Urinary bladder (tissue), 4 donors: ENCODE measurements around the gene CARTPT. TPM values are rescaled to one million over a fixed set of nuclear protein-coding genes. Genes with fewer than 3 reads are reported as not detected.

Experiments used
- DNase-seq: peaks from one replicate; pipeline ENCODE4 v3.0.0-alpha.2; 2015; ENCODE audit errors: extremely low spot score
- H3K27ac ChIP-seq: one replicate; pipeline ENCODE4 v1.5.1; 2013; ENCODE audit warnings: low read depth, mild to moderate bottlenecking, moderate library complexity
- H3K36me3 ChIP-seq: one replicate; pipeline ENCODE4 v1.6.1; 2013; ENCODE audit warnings: mild to moderate bottlenecking, moderate library complexity; ENCODE audit not compliant: insufficient read depth
- H3K4me1 ChIP-seq: one replicate; pipeline ENCODE4 v1.6.1; 2013; ENCODE audit warnings: mild to moderate bottlenecking, moderate library complexity; ENCODE audit not compliant: insufficient read depth
- H3K4me3 ChIP-seq: one replicate; pipeline ENCODE4 v1.5.1; 2013; ENCODE audit warnings: low read depth, low read length
- WGBS: extraction: QIAGEN DNeasy Blood & Tissue Kit; methylation state at CpG from one replicate; pipeline ENCODE4 v1.1.7; 2013; 5-methylcytosine and 5-hydroxymethylcytosine counted together
- polyA plus RNA-seq: library from polyadenylated mRNA; stranded (reverse); fragments of 200-250 nt; gene quantifications from one replicate; pipeline ENCODE4 v1.2.3, GENCODE V29; 2013
- total RNA-seq: library from RNA; depleted of rRNA; stranded (reverse); fragments of >200 nt; gene quantifications from one replicate; pipeline ENCODE4 v1.2.3, GENCODE V29; 2014
- donor health status: healthy with polysubstance abuse.
- donor health status: healthy.

Gene CARTPT
- not detected for total RNA-seq
- polyA plus RNA-seq: 3.9 TPM

DNA sequence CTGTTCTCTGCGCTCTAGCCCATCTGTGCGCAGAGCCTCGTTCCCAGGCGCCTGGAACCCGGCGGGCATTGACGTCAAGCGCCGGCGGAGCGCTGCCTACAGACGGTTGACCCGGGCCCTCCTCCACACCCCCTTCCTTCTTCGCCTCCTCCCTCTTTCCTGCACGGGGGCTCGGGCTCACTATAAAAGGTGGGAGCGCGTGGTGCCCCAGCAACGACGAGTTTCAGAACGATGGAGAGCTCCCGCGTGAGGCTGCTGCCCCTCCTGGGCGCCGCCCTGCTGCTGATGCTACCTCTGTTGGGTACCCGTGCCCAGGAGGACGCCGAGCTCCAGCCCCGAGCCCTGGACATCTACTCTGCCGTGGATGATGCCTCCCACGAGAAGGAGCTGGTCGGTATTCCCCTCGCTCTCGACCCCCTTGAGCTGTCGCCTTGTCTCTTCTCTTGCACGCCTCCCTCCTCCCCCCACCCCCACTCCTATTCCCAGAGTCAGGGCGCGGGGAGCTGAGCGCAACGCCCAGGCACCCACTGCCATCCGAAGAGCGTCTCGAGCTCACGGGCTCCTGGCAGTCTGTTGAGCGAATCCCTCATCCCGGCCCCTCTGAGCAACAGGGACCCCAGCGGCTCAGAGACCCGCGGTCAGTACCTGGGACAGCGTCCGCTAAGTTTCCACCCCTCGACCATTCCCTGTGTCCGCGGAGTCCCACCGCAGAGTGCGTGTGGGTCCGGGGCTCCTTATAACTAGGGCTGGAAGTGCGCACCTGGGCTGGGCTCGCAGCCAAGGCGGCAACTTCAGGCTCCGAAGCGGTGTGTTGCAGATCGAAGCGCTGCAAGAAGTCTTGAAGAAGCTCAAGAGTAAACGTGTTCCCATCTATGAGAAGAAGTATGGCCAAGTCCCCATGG is at the start of gene CARTPT:
TSS of gene CARTPT (plus strand) at position 213 of the 902 bp plus-strand sequence. CDS start at position 232, 19 bp downstream.
- 3% methylated on average over 65 of the region's 65 CpGs for WGBS
- no peaks in the 10 kb centered on the region for H3K4me1 ChIP-seq
- H3K36me3 ChIP-seq: no peaks in the 10 kb centered on the region
- no peak within 1 kb of the TSS for H3K4me3 ChIP-seq
- no peak within 1 kb of the TSS for H3K27ac ChIP-seq
- DNase-seq: no peak

DNA sequence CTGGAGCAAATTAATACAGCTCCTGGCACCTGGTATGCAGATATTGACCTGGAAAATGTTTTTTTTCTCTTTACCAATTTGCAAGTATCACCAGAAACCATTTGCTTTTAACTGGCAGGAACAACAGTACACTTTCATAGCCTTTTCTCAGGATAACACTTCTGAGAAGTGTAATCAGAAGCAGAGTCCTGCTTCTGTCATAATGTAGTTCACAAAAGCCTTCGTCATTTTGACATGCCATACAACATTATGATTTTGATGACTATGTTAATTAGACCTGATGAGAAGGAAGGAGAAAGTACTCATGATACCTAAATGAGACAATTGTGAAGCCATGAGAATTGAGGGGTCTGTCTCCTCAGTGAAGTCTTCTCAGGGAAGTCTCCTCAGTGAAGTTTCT is 41.1 kb upstream of the CARTPT start:
- 82% methylated on average over 1 of the region's 1 CpG for WGBS

DNA sequence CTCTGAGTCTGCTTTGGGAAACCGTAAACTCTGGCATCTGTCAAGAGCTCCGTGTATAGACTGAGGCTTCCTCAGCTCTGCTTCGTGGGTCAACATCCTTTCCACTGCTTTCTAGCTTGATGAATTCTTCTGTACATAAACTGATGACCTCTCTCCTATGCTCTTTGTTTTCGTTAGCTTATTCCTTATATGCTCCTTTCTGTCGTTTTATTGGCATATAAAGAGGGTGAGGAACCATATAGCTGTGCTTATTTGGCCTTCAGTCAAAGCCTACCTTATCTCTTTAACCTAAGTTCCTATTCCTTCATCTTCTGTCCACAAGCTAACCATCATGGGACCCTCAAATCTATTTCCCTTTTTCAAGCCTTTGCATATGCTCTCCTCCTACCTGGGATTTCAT is 39.4 kb upstream of the CARTPT start:
- DNase-seq: no peak
- WGBS: 45% methylated on average over 5 of the region's 5 CpGs

More for the DNA sequence above, 41.1 kb upstream of the CARTPT start:
- Histone ChIP-seq H3K4me3 (no peak overlapping the region), H3K36me3 (no peaks in the 10 kb centered on the region), H3K4me1 (no peaks in the 10 kb centered on the region), H3K27ac (no peak overlapping the region)
- DNase-seq: no peak

DNA sequence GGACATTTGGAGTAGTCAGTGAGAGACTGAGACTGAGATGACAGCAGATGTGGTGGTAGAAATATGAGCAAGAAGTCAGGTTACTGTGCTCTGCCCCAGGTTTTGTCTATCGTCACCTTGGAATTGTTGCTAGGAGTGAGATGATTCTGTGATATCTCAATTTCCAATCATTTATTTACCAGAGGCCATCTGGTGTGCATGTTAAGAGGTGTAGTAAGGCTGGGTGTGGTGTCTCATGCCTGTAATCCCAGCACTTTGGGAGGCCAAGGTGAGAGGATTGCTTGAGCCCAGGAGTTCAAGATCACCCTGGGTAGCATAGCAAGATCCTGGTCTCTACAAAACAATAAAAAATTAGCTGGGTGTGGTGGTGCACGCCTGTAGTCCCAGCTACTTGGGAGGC is 38.6 kb upstream of the CARTPT start:
- H3K4me3 ChIP-seq: no peak overlapping the region
- WGBS: 88% methylated on average over 2 of the region's 2 CpGs
- H3K4me1 ChIP-seq: no peaks in the 10 kb centered on the region
- H3K27ac ChIP-seq: no peak overlapping the region
- H3K36me3 ChIP-seq: no peaks in the 10 kb centered on the region
- DNase-seq: no peak

More for the DNA sequence above, 39.4 kb upstream of the CARTPT start:
- Histone ChIP-seq H3K4me1 (no peaks in the 10 kb centered on the region), H3K4me3 (no peak overlapping the region), H3K36me3 (no peaks in the 10 kb centered on the region), H3K27ac (no peak overlapping the region)

DNA sequence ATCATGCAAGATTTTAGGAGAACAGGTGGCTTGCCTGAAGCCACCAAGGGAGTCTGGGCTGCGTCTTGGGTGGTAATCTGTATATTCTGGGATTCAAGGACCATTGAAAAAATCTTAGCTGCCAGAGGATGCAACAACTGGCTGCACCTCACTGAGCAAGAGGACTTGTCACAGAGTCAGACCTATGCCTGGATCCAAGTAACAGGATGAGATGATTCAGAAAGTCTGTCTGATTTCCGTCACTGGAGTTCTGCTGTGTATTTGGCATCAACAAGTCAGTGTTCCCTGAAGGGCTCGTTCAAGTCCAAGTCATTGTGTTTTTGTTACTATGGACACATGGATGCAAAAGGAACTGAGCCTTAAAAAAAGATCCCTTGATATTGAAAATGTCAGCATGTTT is 37.8 kb upstream of the CARTPT start:
- DNase-seq: no peak
- H3K4me1 ChIP-seq: no peaks in the 10 kb centered on the region

DNA sequence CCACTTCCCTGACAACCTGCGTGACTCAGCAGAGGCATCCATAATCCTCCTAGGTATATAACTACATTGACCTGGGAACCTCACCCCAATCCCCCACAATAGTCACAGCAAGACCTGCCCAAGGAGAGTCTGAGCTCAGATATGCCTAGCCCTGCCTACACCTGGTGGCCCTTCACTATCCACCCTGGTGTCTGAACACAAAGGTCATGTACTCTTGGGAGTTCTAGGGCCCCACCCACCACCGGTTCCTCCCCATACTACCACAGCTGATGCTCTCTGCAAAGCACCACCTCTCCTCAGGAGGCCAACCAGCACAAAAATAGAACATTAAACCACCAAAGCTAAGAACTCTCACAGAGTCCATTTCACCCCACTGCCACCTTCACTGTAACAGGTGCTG is 34.8 kb upstream of the CARTPT start:
- Histone ChIP-seq H3K27ac (no peak overlapping the region), H3K4me3 (no peak overlapping the region), H3K4me1 (no peaks in the 10 kb centered on the region), H3K36me3 (no peaks in the 10 kb centered on the region)
- WGBS: 93% methylated on average over 2 of the region's 2 CpGs
- DNase-seq: no peak

More for the DNA sequence above, 37.8 kb upstream of the CARTPT start:
- Histone ChIP-seq H3K4me3 (no peak overlapping the region), H3K27ac (no peak overlapping the region), H3K36me3 (no peaks in the 10 kb centered on the region)
- WGBS: 43% methylated on average over 3 of the region's 3 CpGs

DNA sequence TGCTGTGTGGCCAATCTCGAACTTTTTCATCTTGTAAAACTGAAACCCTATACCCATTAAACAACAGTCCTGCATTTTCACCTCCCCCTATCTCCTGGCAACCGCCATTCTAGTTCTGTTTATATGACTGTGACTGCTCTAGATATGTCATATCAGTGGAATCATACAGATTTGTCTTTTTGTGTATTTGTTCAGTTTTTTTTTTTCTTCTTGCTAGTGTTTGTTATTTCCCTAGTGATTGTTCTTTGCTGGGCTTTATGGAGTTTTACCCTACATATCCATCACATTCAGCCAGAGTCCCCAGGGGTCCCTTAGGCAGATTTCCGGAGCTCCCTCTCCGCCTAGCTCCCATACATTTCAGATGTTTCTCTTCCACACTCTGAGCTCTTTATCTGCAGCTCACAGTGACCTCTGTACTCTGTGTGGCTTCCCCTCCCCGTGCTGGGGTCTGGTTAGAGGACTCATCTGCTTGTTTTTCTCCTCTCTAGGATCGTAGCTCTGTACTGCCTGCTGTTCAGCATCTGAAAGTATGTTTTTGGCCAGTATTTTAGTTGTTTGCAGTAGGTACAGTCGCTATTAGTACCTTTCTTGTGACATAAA is 25.1 kb upstream of the CARTPT start:
- 10% methylated on average over 7 of the region's 7 CpGs for WGBS
- H3K27ac ChIP-seq: no peak overlapping the region
- no peaks in the 10 kb centered on the region for H3K36me3 ChIP-seq
- H3K4me3 ChIP-seq: no peak overlapping the region
- no peak for DNase-seq
- no peaks in the 10 kb centered on the region for H3K4me1 ChIP-seq

DNA sequence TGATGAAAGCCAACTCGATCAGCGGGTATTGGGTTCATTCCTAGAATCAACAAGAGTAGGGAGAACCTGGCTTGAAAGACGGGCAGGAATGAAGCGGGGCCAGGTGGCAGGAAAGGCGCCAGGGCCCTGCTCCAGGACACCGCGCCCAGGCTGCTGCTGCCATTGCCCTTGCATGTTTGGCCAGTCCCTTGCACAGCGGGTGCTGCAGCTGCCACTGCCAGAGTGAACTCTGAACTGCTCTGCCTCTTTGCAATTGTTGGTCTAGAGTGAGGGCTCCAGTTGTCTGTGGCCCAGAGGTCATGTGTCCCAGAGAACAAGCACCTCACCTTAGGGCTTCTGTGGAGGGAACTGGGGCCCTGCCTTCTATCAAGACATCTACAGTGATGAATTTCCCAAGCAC is 24.0 kb upstream of the CARTPT start:
- WGBS: 96% methylated on average over 8 of the region's 8 CpGs
- no peak overlapping the region for H3K4me3 ChIP-seq

DNA sequence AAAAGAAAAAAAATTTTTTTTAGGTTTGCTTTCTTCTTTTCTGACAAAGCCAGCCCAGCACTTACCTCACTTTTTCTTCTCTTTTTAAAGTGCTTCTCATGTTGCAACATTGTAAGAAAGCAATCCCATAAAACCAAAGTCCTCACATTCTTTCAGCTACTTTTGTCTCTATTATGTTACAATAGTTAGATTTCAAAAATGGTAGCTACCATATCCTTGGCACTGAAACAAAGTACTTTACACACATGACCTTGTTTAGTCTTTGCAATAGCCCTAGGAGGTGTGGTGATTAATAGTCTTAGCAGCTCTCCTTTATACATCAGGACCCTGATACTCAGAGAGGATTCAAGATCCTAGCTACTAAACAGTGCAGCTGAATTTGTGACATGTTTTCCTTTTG is 23.5 kb upstream of the CARTPT start:
- H3K4me1 ChIP-seq: no peaks in the 10 kb centered on the region
- DNase-seq: no peak
- H3K27ac ChIP-seq: no peak overlapping the region
- no peaks in the 10 kb centered on the region for H3K36me3 ChIP-seq
- H3K4me3 ChIP-seq: no peak overlapping the region

More for the DNA sequence above, 24.0 kb upstream of the CARTPT start:
- no peak for DNase-seq
- H3K4me1 ChIP-seq: no peaks in the 10 kb centered on the region
- H3K27ac ChIP-seq: no peak overlapping the region
- H3K36me3 ChIP-seq: no peaks in the 10 kb centered on the region

DNA sequence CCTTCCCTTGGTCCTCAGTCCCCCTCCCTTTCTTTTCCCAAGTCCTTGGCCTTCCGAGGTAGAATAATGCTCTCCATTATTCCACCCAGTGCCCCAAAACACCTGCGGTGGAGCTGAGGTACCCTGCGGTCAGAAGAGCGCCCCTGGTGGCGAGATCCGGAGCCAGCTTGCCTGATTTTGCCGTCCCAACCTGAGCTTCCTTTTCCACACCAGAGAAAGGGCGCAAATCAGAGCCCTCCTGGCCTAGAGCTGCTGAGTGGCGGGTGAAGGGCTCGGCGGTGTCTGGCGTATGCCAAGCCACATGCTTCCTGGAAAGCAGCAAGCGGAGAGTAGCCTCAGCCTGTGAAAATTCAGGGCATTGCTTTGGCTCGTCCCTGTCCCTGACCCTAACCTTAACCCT is 21.1 kb upstream of the CARTPT start:
- Histone ChIP-seq H3K4me3 (no peak overlapping the region), H3K4me1 (no peaks in the 10 kb centered on the region), H3K27ac (no peak overlapping the region), H3K36me3 (no peaks in the 10 kb centered on the region)
- WGBS: 56% methylated on average over 14 of the region's 14 CpGs
- DNase-seq: no peak

DNA sequence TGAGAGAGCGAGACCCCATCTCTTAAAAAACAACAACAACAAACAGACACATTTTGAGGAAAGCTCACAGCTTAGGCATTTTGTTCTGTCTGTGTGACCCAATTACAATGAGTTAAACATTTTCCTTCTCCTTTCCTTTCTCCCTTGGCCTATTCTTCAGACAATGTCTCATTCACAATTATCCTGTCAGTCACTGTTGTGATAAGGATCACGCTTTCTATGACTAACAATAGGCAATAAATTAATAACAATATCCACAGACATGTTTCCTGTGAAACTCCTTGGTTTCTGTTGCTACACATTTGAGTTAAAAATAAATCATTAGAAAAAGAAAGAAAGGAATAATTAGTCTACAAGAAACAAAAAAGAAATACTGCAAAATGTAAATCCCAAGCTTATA is 19.8 kb upstream of the CARTPT start:
- H3K4me1 ChIP-seq: no peaks in the 10 kb centered on the region
- 68% methylated on average over 2 of the region's 2 CpGs for WGBS
- no peak for DNase-seq
- no peaks in the 10 kb centered on the region for H3K36me3 ChIP-seq
- no peak overlapping the region for H3K4me3 ChIP-seq
- no peak overlapping the region for H3K27ac ChIP-seq

DNA sequence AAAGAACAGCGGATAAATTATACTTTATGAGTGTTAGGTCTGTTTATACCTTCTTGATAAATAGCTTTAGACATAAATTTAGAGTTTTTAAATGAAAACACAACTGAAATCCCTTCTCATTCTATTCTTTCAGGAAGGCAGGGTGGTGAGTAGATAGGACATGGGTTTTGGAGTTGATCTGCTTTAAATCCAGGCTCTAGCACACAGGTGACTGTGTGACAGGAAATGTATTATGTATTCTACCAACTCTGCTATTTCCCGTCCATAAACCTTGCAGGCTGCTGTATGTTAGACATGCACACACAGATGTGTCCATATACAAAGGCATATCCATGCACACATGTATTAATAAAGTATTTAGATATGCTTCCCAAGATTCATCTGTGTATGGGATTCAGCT is 19.3 kb upstream of the CARTPT start:
- no peaks in the 10 kb centered on the region for H3K36me3 ChIP-seq
- no peak for DNase-seq
- H3K4me3 ChIP-seq: no peak overlapping the region
- no peaks in the 10 kb centered on the region for H3K4me1 ChIP-seq
- H3K27ac ChIP-seq: no peak overlapping the region
- 57% methylated on average over 2 of the region's 2 CpGs for WGBS

DNA sequence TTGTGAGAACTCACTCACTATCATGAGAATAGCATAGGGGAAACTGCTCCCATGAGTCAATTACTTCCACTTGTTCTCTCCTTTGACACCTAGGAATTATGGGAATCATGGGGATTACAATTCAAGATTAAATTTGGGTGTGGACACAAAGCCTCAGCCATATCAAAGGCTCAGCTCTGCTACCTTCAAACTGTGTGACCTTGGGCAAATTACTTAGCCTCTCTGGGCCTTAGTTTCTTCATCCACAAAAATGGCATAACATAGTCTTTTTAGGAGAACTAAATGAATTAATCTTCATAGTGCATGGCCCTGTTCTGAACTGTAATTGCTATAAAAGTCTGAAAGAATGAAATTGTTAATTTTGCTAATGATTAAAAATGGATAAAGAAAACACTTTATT is 18.3 kb upstream of the CARTPT start:
- H3K27ac ChIP-seq: no peak overlapping the region
- no peaks in the 10 kb centered on the region for H3K36me3 ChIP-seq
- DNase-seq: no peak
- H3K4me1 ChIP-seq: no peaks in the 10 kb centered on the region
- no peak overlapping the region for H3K4me3 ChIP-seq

DNA sequence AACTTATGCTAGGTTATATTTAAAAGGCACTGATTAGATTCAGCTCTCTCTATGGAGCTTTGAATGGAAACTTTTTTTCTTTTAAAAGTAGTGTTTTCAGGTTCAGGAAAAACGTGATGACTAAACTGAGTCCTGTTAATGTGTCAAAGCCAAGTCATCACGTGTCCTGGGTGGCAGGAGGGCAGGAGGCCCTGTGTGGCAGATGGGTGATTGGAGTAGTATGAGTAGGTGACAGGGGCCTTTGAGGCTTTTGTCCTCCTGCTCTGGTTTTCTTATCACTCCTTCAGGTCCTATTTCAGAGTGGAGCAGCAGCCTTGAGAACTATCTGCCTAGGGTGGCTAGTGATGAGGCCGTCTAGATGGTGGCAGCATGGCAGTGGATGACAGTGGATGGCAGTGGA is 17.7 kb upstream of the CARTPT start:
- WGBS: 62% methylated on average over 3 of the region's 3 CpGs
- Histone ChIP-seq H3K27ac (no peak overlapping the region), H3K4me3 (no peak overlapping the region), H3K36me3 (no peaks in the 10 kb centered on the region), H3K4me1 (no peaks in the 10 kb centered on the region)
- no peak for DNase-seq
